HEK293 (cell line): Measurements from ENCODE around the gene MEI1.
A peak's percentile ranks its signal among the peaks of the same experiment; 100 is the strongest.

Experiments used
- GLI4 ChIP-seq: fragments of 450-650 bp; formaldehyde crosslinking; IDR thresholded peaks from 2 replicates; pipeline ENCODE4 v1.5.1; 2016; ENCODE audit warnings: missing biosample characterization, missing genetic modification characterization
- GLIS2 ChIP-seq: fragments of 450-650 bp; formaldehyde crosslinking; IDR thresholded peaks from 2 replicates; pipeline ENCODE4 v1.5.1; 2016; ENCODE audit warnings: missing biosample characterization, missing genetic modification characterization
- KLF9 ChIP-seq: fragments of 450-650 bp; formaldehyde crosslinking; IDR thresholded peaks from 2 replicates; pipeline ENCODE4 v1.5.1; 2016; ENCODE audit warnings: missing biosample characterization, missing genetic modification characterization, low read depth
- RBAK ChIP-seq: fragments of 450-650 bp; formaldehyde crosslinking; IDR thresholded peaks from 2 replicates; pipeline ENCODE4 v1.5.1; 2016; ENCODE audit warnings: missing biosample characterization, missing genetic modification characterization
- REPIN1 ChIP-seq: fragments of 450-650 bp; formaldehyde crosslinking; IDR thresholded peaks from 2 replicates; pipeline ENCODE4 v1.5.1; 2017; ENCODE audit warnings: missing biosample characterization, missing genetic modification characterization, low read depth
- SCRT2 ChIP-seq: fragments of 450-650 bp; formaldehyde crosslinking; IDR thresholded peaks from 2 replicates; pipeline ENCODE4 v1.5.1; 2016; ENCODE audit warnings: missing biosample characterization, missing genetic modification characterization
- SP7 ChIP-seq: fragments of 450-650 bp; formaldehyde crosslinking; IDR thresholded peaks from 2 replicates; pipeline ENCODE4 v1.5.1; 2016; ENCODE audit warnings: missing biosample characterization, missing genetic modification characterization
- ZNF10 ChIP-seq: fragments of 450-650 bp; formaldehyde crosslinking; IDR thresholded peaks from 2 replicates; pipeline ENCODE4 v1.5.1; 2017; ENCODE audit warnings: missing biosample characterization, missing genetic modification characterization
- ZNF133 ChIP-seq: fragments of 450-650 bp; formaldehyde crosslinking; IDR thresholded peaks from 2 replicates; pipeline ENCODE4 v1.5.1; 2016; ENCODE audit warnings: missing biosample characterization, missing genetic modification characterization
- ZNF239 ChIP-seq: fragments of 450-650 bp; formaldehyde crosslinking; IDR thresholded peaks from 2 replicates; pipeline ENCODE4 v1.5.1; 2016; ENCODE audit warnings: missing biosample characterization, missing genetic modification characterization
- ZNF324 ChIP-seq: fragments of 450-650 bp; formaldehyde crosslinking; IDR thresholded peaks from 2 replicates; pipeline ENCODE4 v1.5.1; 2016; ENCODE audit warnings: missing biosample characterization, missing genetic modification characterization
- ZNF335 ChIP-seq: fragments of 450-650 bp; formaldehyde crosslinking; conservative IDR thresholded peaks from 2 replicates; pipeline ENCODE4 v1.5.1; 2016; ENCODE audit warnings: missing biosample characterization, missing genetic modification characterization
- ZNF354C ChIP-seq: fragments of 450-650 bp; formaldehyde crosslinking; IDR thresholded peaks from 2 replicates; pipeline ENCODE4 v1.5.1; 2016; ENCODE audit warnings: missing biosample characterization, missing genetic modification characterization, low read depth, borderline replicate concordance
- ZNF37A ChIP-seq: fragments of 450-650 bp; IDR thresholded peaks from 2 replicates; pipeline ENCODE4 v1.5.1; 2018; ENCODE audit warnings: missing biosample characterization, missing genetic modification characterization
- ZNF555 ChIP-seq: fragments of 450-650 bp; formaldehyde crosslinking; conservative IDR thresholded peaks from 2 replicates; pipeline ENCODE4 v1.5.1; 2017; ENCODE audit warnings: missing biosample characterization, mild to moderate bottlenecking, missing genetic modification characterization, inconsistent platforms
- ZNF654 ChIP-seq: fragments of 450-650 bp; formaldehyde crosslinking; IDR thresholded peaks from 2 replicates; pipeline ENCODE4 v1.5.1; 2016; ENCODE audit warnings: low read depth, missing biosample characterization, missing genetic modification characterization
- ZNF658 ChIP-seq: fragments of 450-650 bp; formaldehyde crosslinking; IDR thresholded peaks from 2 replicates; pipeline ENCODE4; 2016; ENCODE audit warnings: missing biosample characterization, missing genetic modification characterization
- ZNF785 ChIP-seq: fragments of 450-650 bp; formaldehyde crosslinking; IDR thresholded peaks from 2 replicates; pipeline ENCODE4 v1.5.1; 2016; ENCODE audit warnings: missing biosample characterization, missing genetic modification characterization
- ZNF843 ChIP-seq: fragments of 450-650 bp; formaldehyde crosslinking; IDR thresholded peaks from 2 replicates; pipeline ENCODE4 v1.5.1; 2016; ENCODE audit warnings: missing biosample characterization, missing genetic modification characterization
- ZSCAN30 ChIP-seq: fragments of 450-650 bp; IDR thresholded peaks from 2 replicates; pipeline ENCODE4 v1.5.1; 2018; ENCODE audit warnings: missing biosample characterization, mild to moderate bottlenecking, missing genetic modification characterization, moderate library complexity
- TF ChIP-seq, protein P1 (sequence below): fragments of 450-650 bp; formaldehyde crosslinking; IDR thresholded peaks from 2 replicates; pipeline ENCODE4 v1.5.1; 2016; ENCODE audit warnings: missing biosample characterization, missing genetic modification characterization
- TF ChIP-seq, protein P2 (sequence below): fragments of 450-650 bp; formaldehyde crosslinking; IDR thresholded peaks from 2 replicates; pipeline ENCODE4 v1.5.1; 2016; ENCODE audit warnings: missing biosample characterization, missing genetic modification characterization, borderline replicate concordance
- TF ChIP-seq, protein P3 (sequence below): fragments of 450-650 bp; formaldehyde crosslinking; IDR thresholded peaks from 2 replicates; pipeline ENCODE4 v1.5.1; 2016; ENCODE audit warnings: missing biosample characterization, missing genetic modification characterization
- TF ChIP-seq, protein P4 (sequence below): fragments of 450-650 bp; formaldehyde crosslinking; IDR thresholded peaks from 2 replicates; pipeline ENCODE4 v1.5.1; 2017; ENCODE audit warnings: missing biosample characterization, missing genetic modification characterization

MEI1 gene

DNA sequence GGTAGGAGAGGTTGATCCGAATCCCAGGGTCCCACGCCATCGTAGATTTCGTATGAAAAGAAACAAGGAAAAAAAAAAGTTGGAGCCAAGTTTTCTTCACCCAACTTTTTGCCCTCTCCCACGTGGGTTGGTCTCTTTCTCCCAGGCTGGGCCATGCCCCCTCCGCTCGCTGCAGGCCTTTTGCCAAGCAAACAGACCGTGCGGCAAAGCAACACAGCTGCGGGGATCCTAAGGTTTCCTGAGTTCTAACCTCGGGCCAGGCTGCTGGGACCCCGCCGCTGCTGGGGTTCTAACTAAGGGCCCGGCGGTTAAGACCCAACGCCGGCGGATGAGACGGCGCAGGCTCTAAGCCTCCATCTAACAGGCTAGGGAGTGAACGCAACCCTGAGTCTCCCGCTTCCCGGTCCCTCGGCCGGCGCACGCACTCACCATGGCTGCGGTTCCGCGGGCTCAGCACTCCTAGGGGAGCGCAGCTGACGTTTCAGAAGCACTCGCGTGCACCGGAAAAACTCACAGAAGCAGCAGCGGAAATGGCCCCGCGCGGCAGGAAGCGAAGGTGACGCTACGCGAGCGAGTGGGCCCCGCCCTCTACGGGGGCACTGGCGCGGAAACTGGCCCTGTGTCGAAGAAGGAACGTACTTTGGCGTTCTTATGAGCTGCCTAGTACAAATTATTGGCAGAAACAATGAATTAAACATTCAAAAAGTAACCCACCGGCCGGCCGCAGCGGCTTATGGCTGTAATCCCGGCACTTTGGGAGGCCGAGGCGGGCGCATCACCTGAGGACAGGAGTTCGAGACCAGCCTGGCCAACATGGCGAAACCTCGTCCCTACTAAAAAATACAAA is 10.7 kb upstream of the MEI1 start, which contains the start of gene SNU13 (continued):
- TF ChIP-seq, protein P1, sequence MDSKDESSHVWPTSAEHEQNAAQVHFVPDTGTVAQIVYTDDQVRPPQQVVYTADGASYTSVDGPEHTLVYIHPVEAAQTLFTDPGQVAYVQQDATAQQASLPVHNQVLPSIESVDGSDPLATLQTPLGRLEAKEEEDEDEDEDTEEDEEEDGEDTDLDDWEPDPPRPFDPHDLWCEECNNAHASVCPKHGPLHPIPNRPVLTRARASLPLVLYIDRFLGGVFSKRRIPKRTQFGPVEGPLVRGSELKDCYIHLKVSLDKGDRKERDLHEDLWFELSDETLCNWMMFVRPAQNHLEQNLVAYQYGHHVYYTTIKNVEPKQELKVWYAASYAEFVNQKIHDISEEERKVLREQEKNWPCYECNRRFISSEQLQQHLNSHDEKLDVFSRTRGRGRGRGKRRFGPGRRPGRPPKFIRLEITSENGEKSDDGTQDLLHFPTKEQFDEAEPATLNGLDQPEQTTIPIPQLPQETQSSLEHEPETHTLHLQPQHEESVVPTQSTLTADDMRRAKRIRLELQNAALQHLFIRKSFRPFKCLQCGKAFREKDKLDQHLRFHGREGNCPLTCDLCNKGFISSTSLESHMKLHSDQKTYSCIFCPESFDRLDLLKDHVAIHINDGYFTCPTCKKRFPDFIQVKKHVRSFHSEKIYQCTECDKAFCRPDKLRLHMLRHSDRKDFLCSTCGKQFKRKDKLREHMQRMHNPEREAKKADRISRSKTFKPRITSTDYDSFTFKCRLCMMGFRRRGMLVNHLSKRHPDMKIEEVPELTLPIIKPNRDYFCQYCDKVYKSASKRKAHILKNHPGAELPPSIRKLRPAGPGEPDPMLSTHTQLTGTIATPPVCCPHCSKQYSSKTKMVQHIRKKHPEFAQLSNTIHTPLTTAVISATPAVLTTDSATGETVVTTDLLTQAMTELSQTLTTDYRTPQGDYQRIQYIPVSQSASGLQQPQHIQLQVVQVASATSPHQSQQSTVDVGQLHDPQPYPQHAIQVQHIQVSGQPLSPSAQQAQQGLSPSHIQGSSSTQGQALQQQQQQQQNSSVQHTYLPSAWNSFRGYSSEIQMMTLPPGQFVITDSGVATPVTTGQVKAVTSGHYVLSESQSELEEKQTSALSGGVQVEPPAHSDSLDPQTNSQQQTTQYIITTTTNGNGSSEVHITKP (tag by site-specific recombination), result no peak
- TF ChIP-seq ZNF10 (tag by site-specific recombination) (no peak), ZNF555 (tag by site-specific recombination) (no peak), ZSCAN30 (tag by site-specific recombination) (no peak), ZNF335 (peak; percentile 99), SP7 (peak; percentile 81), ZNF658 (tag by site-specific recombination) (no peak), GLIS2 (tag by site-specific recombination) (peak; percentile 46), ZNF843 (tag by site-specific recombination) (no peak), RBAK (tag by site-specific recombination) (no peak), ZNF37A (tag by site-specific recombination) (no peak), SCRT2 (no peak), ZNF324 (tag by site-specific recombination) (no peak; the same call in 1 of the 2 replicates), ZNF354C (no peak), ZNF133 (tag by site-specific recombination) (no peak), REPIN1 (tag by site-specific recombination) (no peak), ZNF654 (tag by site-specific recombination) (0 out of 2 replicates have a peak, but pooled peaks have one; percentile 3), KLF9 (tag by site-specific recombination) (peak; percentile 85), ZNF239 (tag by site-specific recombination) (no peak), ZNF785 (tag by site-specific recombination) (no peak), GLI4 (0 out of 2 replicates have a peak, but pooled peaks have one; percentile 67)
- TF ChIP-seq, protein P2, sequence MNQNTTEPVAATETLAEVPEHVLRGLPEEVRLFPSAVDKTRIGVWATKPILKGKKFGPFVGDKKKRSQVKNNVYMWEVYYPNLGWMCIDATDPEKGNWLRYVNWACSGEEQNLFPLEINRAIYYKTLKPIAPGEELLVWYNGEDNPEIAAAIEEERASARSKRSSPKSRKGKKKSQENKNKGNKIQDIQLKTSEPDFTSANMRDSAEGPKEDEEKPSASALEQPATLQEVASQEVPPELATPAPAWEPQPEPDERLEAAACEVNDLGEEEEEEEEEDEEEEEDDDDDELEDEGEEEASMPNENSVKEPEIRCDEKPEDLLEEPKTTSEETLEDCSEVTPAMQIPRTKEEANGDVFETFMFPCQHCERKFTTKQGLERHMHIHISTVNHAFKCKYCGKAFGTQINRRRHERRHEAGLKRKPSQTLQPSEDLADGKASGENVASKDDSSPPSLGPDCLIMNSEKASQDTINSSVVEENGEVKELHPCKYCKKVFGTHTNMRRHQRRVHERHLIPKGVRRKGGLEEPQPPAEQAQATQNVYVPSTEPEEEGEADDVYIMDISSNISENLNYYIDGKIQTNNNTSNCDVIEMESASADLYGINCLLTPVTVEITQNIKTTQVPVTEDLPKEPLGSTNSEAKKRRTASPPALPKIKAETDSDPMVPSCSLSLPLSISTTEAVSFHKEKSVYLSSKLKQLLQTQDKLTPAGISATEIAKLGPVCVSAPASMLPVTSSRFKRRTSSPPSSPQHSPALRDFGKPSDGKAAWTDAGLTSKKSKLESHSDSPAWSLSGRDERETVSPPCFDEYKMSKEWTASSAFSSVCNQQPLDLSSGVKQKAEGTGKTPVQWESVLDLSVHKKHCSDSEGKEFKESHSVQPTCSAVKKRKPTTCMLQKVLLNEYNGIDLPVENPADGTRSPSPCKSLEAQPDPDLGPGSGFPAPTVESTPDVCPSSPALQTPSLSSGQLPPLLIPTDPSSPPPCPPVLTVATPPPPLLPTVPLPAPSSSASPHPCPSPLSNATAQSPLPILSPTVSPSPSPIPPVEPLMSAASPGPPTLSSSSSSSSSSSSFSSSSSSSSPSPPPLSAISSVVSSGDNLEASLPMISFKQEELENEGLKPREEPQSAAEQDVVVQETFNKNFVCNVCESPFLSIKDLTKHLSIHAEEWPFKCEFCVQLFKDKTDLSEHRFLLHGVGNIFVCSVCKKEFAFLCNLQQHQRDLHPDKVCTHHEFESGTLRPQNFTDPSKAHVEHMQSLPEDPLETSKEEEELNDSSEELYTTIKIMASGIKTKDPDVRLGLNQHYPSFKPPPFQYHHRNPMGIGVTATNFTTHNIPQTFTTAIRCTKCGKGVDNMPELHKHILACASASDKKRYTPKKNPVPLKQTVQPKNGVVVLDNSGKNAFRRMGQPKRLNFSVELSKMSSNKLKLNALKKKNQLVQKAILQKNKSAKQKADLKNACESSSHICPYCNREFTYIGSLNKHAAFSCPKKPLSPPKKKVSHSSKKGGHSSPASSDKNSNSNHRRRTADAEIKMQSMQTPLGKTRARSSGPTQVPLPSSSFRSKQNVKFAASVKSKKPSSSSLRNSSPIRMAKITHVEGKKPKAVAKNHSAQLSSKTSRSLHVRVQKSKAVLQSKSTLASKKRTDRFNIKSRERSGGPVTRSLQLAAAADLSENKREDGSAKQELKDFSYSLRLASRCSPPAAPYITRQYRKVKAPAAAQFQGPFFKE (tag by site-specific recombination), result no peak
- TF ChIP-seq, protein P3, sequence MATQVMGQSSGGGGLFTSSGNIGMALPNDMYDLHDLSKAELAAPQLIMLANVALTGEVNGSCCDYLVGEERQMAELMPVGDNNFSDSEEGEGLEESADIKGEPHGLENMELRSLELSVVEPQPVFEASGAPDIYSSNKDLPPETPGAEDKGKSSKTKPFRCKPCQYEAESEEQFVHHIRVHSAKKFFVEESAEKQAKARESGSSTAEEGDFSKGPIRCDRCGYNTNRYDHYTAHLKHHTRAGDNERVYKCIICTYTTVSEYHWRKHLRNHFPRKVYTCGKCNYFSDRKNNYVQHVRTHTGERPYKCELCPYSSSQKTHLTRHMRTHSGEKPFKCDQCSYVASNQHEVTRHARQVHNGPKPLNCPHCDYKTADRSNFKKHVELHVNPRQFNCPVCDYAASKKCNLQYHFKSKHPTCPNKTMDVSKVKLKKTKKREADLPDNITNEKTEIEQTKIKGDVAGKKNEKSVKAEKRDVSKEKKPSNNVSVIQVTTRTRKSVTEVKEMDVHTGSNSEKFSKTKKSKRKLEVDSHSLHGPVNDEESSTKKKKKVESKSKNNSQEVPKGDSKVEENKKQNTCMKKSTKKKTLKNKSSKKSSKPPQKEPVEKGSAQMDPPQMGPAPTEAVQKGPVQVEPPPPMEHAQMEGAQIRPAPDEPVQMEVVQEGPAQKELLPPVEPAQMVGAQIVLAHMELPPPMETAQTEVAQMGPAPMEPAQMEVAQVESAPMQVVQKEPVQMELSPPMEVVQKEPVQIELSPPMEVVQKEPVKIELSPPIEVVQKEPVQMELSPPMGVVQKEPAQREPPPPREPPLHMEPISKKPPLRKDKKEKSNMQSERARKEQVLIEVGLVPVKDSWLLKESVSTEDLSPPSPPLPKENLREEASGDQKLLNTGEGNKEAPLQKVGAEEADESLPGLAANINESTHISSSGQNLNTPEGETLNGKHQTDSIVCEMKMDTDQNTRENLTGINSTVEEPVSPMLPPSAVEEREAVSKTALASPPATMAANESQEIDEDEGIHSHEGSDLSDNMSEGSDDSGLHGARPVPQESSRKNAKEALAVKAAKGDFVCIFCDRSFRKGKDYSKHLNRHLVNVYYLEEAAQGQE (tag by site-specific recombination), result no peak; the same call in 1 of the 2 replicates
- TF ChIP-seq, protein P4, sequence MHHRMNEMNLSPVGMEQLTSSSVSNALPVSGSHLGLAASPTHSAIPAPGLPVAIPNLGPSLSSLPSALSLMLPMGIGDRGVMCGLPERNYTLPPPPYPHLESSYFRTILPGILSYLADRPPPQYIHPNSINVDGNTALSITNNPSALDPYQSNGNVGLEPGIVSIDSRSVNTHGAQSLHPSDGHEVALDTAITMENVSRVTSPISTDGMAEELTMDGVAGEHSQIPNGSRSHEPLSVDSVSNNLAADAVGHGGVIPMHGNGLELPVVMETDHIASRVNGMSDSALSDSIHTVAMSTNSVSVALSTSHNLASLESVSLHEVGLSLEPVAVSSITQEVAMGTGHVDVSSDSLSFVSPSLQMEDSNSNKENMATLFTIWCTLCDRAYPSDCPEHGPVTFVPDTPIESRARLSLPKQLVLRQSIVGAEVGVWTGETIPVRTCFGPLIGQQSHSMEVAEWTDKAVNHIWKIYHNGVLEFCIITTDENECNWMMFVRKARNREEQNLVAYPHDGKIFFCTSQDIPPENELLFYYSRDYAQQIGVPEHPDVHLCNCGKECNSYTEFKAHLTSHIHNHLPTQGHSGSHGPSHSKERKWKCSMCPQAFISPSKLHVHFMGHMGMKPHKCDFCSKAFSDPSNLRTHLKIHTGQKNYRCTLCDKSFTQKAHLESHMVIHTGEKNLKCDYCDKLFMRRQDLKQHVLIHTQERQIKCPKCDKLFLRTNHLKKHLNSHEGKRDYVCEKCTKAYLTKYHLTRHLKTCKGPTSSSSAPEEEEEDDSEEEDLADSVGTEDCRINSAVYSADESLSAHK (tag by site-specific recombination), result no peak
